H9 (cell line): ENCODE results near the gene MSX2. TPM values are rescaled to one million over a fixed set of nuclear protein-coding genes. Genes with fewer than 3 reads are reported as not detected.

ENCODE experiments used
- DNase-seq: peaks from one replicate; pipeline ENCODE4 v3.0.0-alpha.2; 2017
- H2AFZ ChIP-seq: one replicate; pipeline ENCODE4 v1.6.1; 2013; ENCODE audit warnings: mild to moderate bottlenecking, low read length, control low read depth, moderate library complexity
- H2AK5ac ChIP-seq: 2 replicates; pipeline ENCODE4 v1.6.1; 2013; ENCODE audit warnings: low read length, control low read depth, mixed read lengths; ENCODE audit not compliant: insufficient read length
- H2BK120ac ChIP-seq: one replicate; pipeline ENCODE4 v1.6.1; 2013; ENCODE audit warnings: low read depth, mild to moderate bottlenecking, low read length, control low read depth, inconsistent platforms; ENCODE audit not compliant: poor library complexity, severe bottlenecking
- H2BK12ac ChIP-seq: 2 replicates; pipeline ENCODE4 v1.6.1; 2013; ENCODE audit warnings: low read length, control low read depth, mixed read lengths, low read depth; ENCODE audit not compliant: insufficient read length
- H2BK15ac ChIP-seq: 2 replicates; pipeline ENCODE4 v1.6.1; 2013; ENCODE audit warnings: low read depth, low read length, control low read depth
- H2BK20ac ChIP-seq: one replicate; pipeline ENCODE4 v1.6.1; 2013; ENCODE audit warnings: low read depth, mild to moderate bottlenecking, low read length, control low read depth, inconsistent platforms; ENCODE audit not compliant: poor library complexity, severe bottlenecking
- H2BK5ac ChIP-seq: 2 replicates; pipeline ENCODE4 v1.6.1; 2013; ENCODE audit warnings: low read length, control low read depth, mixed read lengths; ENCODE audit not compliant: insufficient read length
- H3K14ac ChIP-seq: 2 replicates; pipeline ENCODE4 v1.6.1; 2013; ENCODE audit warnings: low read length, control low read depth; ENCODE audit not compliant: insufficient read depth
- H3K18ac ChIP-seq: 2 replicates; pipeline ENCODE4 v1.6.1; 2013; ENCODE audit warnings: low read depth, mild to moderate bottlenecking, mixed read lengths, low read length, control low read depth; ENCODE audit not compliant: insufficient read length
- H3K23ac ChIP-seq: 2 replicates; pipeline ENCODE4 v1.6.1; 2013; ENCODE audit warnings: low read length, control low read depth, mixed read lengths, low read depth; ENCODE audit not compliant: insufficient read length
- H3K23me2 ChIP-seq: 2 replicates; pipeline ENCODE4 v1.6.1; 2013; ENCODE audit warnings: low read depth, mild to moderate bottlenecking, mixed read lengths, low read length, control low read depth; ENCODE audit not compliant: insufficient read length, poor library complexity, severe bottlenecking
- H3K27ac ChIP-seq: 2 replicates; pipeline ENCODE4 v1.5.1; 2013; ENCODE audit warnings: low read length, control low read depth, mixed read lengths, low read depth; ENCODE audit not compliant: insufficient read length
- H3K27me3 ChIP-seq: 2 replicates; pipeline ENCODE4 v1.6.1; 2013; ENCODE audit warnings: low read length, control low read depth, inconsistent platforms; ENCODE audit not compliant: insufficient read depth
- H3K4ac ChIP-seq: 2 replicates; pipeline ENCODE4 v1.6.1; 2013; ENCODE audit warnings: low read depth, mild to moderate bottlenecking, control low read depth, inconsistent platforms, low read length, moderate library complexity
- H3K4me1 ChIP-seq: 2 replicates; pipeline ENCODE4 v1.6.1; 2013; ENCODE audit warnings: low read length, control low read depth, inconsistent platforms; ENCODE audit not compliant: insufficient read depth
- H3K4me2 ChIP-seq: 2 replicates; pipeline ENCODE4 v1.6.1; 2013; ENCODE audit warnings: low read length, control low read depth, mixed read lengths; ENCODE audit not compliant: insufficient read length, insufficient read depth
- H3K56ac ChIP-seq: 2 replicates; pipeline ENCODE4 v1.6.1; 2013; ENCODE audit warnings: low read depth, mild to moderate bottlenecking, mixed read lengths, low read length, control low read depth; ENCODE audit not compliant: insufficient read length
- H3K79me1 ChIP-seq: 2 replicates; pipeline ENCODE4 v1.6.1; 2013; ENCODE audit warnings: low read depth, mild to moderate bottlenecking, moderate library complexity, low read length, control low read depth, inconsistent platforms; ENCODE audit not compliant: insufficient read depth, poor library complexity, severe bottlenecking
- H3K79me2 ChIP-seq: 2 replicates; pipeline ENCODE4 v1.6.1; 2013; ENCODE audit warnings: low read length, control low read depth, inconsistent platforms; ENCODE audit not compliant: insufficient read depth
- H3K9ac ChIP-seq: 2 replicates; pipeline ENCODE4 v1.6.1; 2013; ENCODE audit warnings: low read length, control low read depth, mixed read lengths; ENCODE audit not compliant: insufficient read length; ENCODE audit errors: extremely low read depth
- H3K9me3 ChIP-seq: one replicate; pipeline ENCODE4 v1.6.1; 2013; ENCODE audit warnings: low read depth, low read length, inconsistent platforms; ENCODE audit not compliant: control insufficient read depth
- H3T11ph ChIP-seq: one replicate; pipeline ENCODE4 v1.6.1; 2013; ENCODE audit warnings: mild to moderate bottlenecking, low read length, control low read depth, inconsistent platforms
- H4K20me1 ChIP-seq: one replicate; pipeline ENCODE4 v1.6.1; 2013; ENCODE audit not compliant: control insufficient read depth, insufficient read length, insufficient read depth
- H4K5ac ChIP-seq: 2 replicates; pipeline ENCODE4 v1.6.1; 2013; ENCODE audit warnings: low read depth, mild to moderate bottlenecking, mixed read lengths, low read length, control low read depth; ENCODE audit not compliant: insufficient read length
- H4K8ac ChIP-seq: replicated peaks from 2 replicates; pipeline ENCODE4 v1.6.1; 2013; ENCODE audit warnings: low read length, control low read depth, mixed read lengths, low read depth; ENCODE audit not compliant: insufficient read length
- H4K91ac ChIP-seq: 2 replicates; pipeline ENCODE4 v1.6.1; 2013; ENCODE audit warnings: low read depth, mild to moderate bottlenecking, moderate library complexity, mixed read lengths, low read length, control low read depth; ENCODE audit not compliant: insufficient read length
- H3K27ac Mint-ChIP-seq, 3 experiments: 2 replicates in 2 of 3; 3 replicates in 1 of 3; pipeline ENCODE4 v1.8.0; 2020 to 2021; ENCODE audit warnings: mixed read lengths in 3 of 3, mild to moderate bottlenecking in 1 of 3, moderate library complexity in 1 of 3
- H3K27me3 Mint-ChIP-seq: 2 replicates; pipeline ENCODE4 v1.8.0; 2021; ENCODE audit warnings: low read depth, mild to moderate bottlenecking, moderate library complexity, mixed read lengths
- H3K36me3 Mint-ChIP-seq, 3 experiments: 2 replicates in 2 of 3; 3 replicates in 1 of 3; pipeline ENCODE4 v1.8.0; 2020 to 2021; ENCODE audit warnings: low read depth in 3 of 3, mixed read lengths in 3 of 3; ENCODE audit not compliant: insufficient read depth in 1 of 3
- H3K4me1 Mint-ChIP-seq, 2 experiments: 2 replicates each; pipeline ENCODE4 v1.8.0; 2020; ENCODE audit warnings: mixed read lengths in 2 of 2
- H3K4me3 Mint-ChIP-seq, 2 experiments: 2 replicates in 1 of 2; 3 replicates in 1 of 2; pipeline ENCODE4 v1.8.0; 2020 to 2021; ENCODE audit warnings: mild to moderate bottlenecking in 2 of 2, mixed read lengths in 2 of 2, moderate library complexity in 1 of 2
- H3K9me3 Mint-ChIP-seq, 2 experiments: 2 replicates in 1 of 2; 3 replicates in 1 of 2; pipeline ENCODE4 v1.8.0; 2020; ENCODE audit warnings: mild to moderate bottlenecking in 2 of 2, mixed read lengths in 2 of 2, moderate library complexity in 1 of 2
- CTCF ChIP-seq: fragments of 200-600 bp; sonication (generic); conservative IDR thresholded peaks from 3 replicates; pipeline ENCODE4 v1.8.0; 2021; ENCODE audit warnings: antibody characterized with exemption, mild to moderate bottlenecking
- WGBS: extraction: QIAGEN DNeasy Blood & Tissue Kit; methylation state at CpG from one replicate; pipeline ENCODE4 v1.1.7; 2013; ENCODE audit warnings: missing lambda C conversion rate, low lambda C conversion rate, mixed read lengths; ENCODE audit not compliant: insufficient read length; ENCODE audit errors: extremely low coverage; 5-methylcytosine and 5-hydroxymethylcytosine counted together
- total RNA-seq: library from RNA; stranded (reverse); gene quantifications from 2 replicates; pipeline ENCODE4 v1.2.1, GENCODE V29; 2021

Gene MSX2
- total RNA-seq, 1 experiment from 2014 or later, result 0.35 TPM

GRCh38 chr5:174744896-174745295, 20.5 kb downstream of the MSX2 start:
- Histone ChIP-seq H3K18ac (no peak overlapping the region), H3K27me3 (peaks cover 8% of the 10 kb centered on the region; the same call in 1 of the 2 replicates), H3K9me3 (no peaks in the 10 kb centered on the region), H2BK120ac (no peak overlapping the region), H2AK5ac (no peak overlapping the region), H3K4me1 (no peaks in the 10 kb centered on the region), H3T11ph (no peak overlapping the region), H2BK15ac (no peak overlapping the region), H4K91ac (no peak overlapping the region), H3K79me1 (no peaks in the 10 kb centered on the region), H3K23ac (no peak overlapping the region), H4K20me1 (no peaks in the 10 kb centered on the region), H3K4ac (no peak overlapping the region), H3K9ac (no peak overlapping the region), H2AFZ (no peak overlapping the region), H3K79me2 (no peaks in the 10 kb centered on the region), H2BK12ac (no peak overlapping the region), H2BK20ac (no peak overlapping the region), H4K5ac (no peak overlapping the region), H3K14ac (no peak overlapping the region), H3K56ac (no peak overlapping the region), H4K8ac (no peak overlapping the region), H3K23me2 (no peaks in the 10 kb centered on the region), H3K27ac (no peak overlapping the region), H3K4me2 (no peak overlapping the region), H2BK5ac (no peak overlapping the region)
- no peak overlapping the region for H3K4me3 Mint-ChIP-seq
- no peak for TF ChIP-seq CTCF
- no peaks in the 10 kb centered on the region; a peak in 1 of 7 replicates for H3K36me3 Mint-ChIP-seq
- DNase-seq, result no peak
- H3K9me3 Mint-ChIP-seq, result peaks cover 4 to 7% of the 10 kb centered on the region in 2 experiments; a peak in 4 of 5 replicates
- H3K27me3 Mint-ChIP-seq, result peaks cover 79% of the 10 kb centered on the region
- no CpG with 5 or more reads among the region's 2 CpGs for WGBS
- H3K27ac Mint-ChIP-seq, result no peak overlapping the region
- peaks cover 0 to 5% of the 10 kb centered on the region in 2 experiments; a peak in 1 of 4 replicates for H3K4me1 Mint-ChIP-seq
